WERI-Rb-1 (cell line): ENCODE data around the gene GAB1.

Source experiments
- DNase-seq: peaks from one replicate; pipeline ENCODE4 v3.0.0-alpha.2; 2020
- H3K27ac ChIP-seq: fragments of 250-450 bp; sonication (Bioruptor Pico); 2 replicates; pipeline ENCODE4 v1.5.1; 2020; ENCODE audit warnings: mild to moderate bottlenecking, moderate library complexity
- H3K27me3 ChIP-seq: fragments of 250-450 bp; sonication (Bioruptor Pico); 2 replicates; pipeline ENCODE4 v1.5.1; 2021; ENCODE audit warnings: mild to moderate bottlenecking, low read depth, moderate library complexity; ENCODE audit not compliant: insufficient read depth, severe bottlenecking
- H3K36me3 ChIP-seq: fragments of 250-450 bp; sonication (Bioruptor Pico); 2 replicates; pipeline ENCODE4 v1.5.1; 2020; ENCODE audit warnings: mild to moderate bottlenecking, moderate library complexity
- H3K4me3 ChIP-seq: 2 replicates; pipeline ENCODE4 v1.5.1; 2011; ENCODE audit warnings: low read depth, mild to moderate bottlenecking, control low read depth, low read length
- H3K9me3 ChIP-seq: fragments of 250-450 bp; sonication (Bioruptor Pico); 2 replicates; pipeline ENCODE4 v1.5.1; 2021; ENCODE audit warnings: mild to moderate bottlenecking, moderate library complexity; ENCODE audit not compliant: severe bottlenecking
- TF ChIP-seq, protein P1 (sequence below): IDR thresholded peaks from 2 replicates; pipeline ENCODE4 v1.5.1; 2011; ENCODE audit warnings: low read depth, mild to moderate bottlenecking, control low read depth, inconsistent platforms, low read length

GAB1 gene

GRCh38 chr4:143489106-143489505 is 152.4 kb downstream of the GAB1 start:
- Histone ChIP-seq H3K27me3 (no peaks in the 10 kb centered on the region), H3K4me3 (no peak overlapping the region), H3K27ac (no peak overlapping the region), H3K9me3 (no peaks in the 10 kb centered on the region), H3K36me3 (no peaks in the 10 kb centered on the region)
- DNase-seq, result no peak
- TF ChIP-seq, protein P1, sequence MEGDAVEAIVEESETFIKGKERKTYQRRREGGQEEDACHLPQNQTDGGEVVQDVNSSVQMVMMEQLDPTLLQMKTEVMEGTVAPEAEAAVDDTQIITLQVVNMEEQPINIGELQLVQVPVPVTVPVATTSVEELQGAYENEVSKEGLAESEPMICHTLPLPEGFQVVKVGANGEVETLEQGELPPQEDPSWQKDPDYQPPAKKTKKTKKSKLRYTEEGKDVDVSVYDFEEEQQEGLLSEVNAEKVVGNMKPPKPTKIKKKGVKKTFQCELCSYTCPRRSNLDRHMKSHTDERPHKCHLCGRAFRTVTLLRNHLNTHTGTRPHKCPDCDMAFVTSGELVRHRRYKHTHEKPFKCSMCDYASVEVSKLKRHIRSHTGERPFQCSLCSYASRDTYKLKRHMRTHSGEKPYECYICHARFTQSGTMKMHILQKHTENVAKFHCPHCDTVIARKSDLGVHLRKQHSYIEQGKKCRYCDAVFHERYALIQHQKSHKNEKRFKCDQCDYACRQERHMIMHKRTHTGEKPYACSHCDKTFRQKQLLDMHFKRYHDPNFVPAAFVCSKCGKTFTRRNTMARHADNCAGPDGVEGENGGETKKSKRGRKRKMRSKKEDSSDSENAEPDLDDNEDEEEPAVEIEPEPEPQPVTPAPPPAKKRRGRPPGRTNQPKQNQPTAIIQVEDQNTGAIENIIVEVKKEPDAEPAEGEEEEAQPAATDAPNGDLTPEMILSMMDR, result no peak

- Histone ChIP-seq H3K36me3 (no peaks in the 10 kb centered on the region), H3K27ac (no peak overlapping the region), H3K27me3 (no peaks in the 10 kb centered on the region), H3K4me3 (no peak overlapping the region), H3K9me3 (no peaks in the 10 kb centered on the region)
- DNase-seq, result no peak
- TF ChIP-seq, protein P1, result no peak
Observed at GRCh38 chr4:143498021-143498420, 161.3 kb downstream of the GAB1 start.

DNA sequence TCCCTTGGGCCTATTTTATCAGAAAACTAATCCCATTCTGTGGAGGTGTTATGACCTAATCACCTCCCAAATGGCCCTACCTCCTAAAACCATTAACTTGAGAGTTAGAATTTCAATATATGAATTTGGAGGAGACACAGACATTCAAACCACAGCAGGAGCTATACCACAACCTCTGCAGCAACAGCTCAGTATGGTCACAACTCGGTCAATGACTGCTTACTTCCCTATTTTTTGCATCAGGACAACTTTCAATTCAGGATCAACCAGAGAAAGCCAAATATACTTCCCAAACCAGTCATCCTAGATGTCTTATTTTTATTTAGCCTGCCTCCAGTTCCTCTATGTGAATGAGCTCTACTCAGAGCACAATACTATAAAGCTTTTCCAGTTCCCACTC is 165.6 kb downstream of the GAB1 start:
- Histone ChIP-seq H3K4me3 (no peak overlapping the region), H3K27me3 (no peaks in the 10 kb centered on the region), H3K27ac (no peak overlapping the region), H3K36me3 (no peaks in the 10 kb centered on the region), H3K9me3 (no peaks in the 10 kb centered on the region)
- DNase-seq, result no peak
- TF ChIP-seq, protein P1, result no peak

- TF ChIP-seq, protein P1, result no peak
- H3K27me3 ChIP-seq, result no peaks in the 10 kb centered on the region
- H3K9me3 ChIP-seq, result no peaks in the 10 kb centered on the region
- no peaks in the 10 kb centered on the region for H3K36me3 ChIP-seq
- H3K27ac ChIP-seq, result no peak overlapping the region
- no peak for DNase-seq
- H3K4me3 ChIP-seq, result no peak overlapping the region
Observed at GRCh38 chr4:143506031-143506430, 169.4 kb downstream of the GAB1 start.

DNA sequence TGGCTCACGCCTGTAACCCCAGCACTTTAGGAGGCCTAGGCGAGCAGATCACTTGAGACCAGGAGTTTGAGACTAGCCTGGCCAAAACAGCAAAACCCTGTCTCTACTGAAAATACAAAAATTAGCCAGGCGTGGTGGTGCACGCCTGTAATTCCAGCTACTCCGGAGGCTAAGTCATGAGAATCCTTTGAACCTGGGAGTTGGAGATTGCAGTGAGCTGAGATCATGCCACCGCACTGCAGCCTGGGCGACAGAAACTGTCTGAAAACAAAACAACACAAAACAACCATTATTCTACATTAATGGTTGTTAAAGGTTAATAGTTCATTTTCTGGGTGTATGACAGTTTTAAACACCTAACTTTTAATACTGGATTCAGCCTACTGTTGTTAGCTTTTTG is 175.2 kb downstream of the GAB1 start:
- Histone ChIP-seq H3K9me3 (no peaks in the 10 kb centered on the region), H3K36me3 (peaks cover 14% of the 10 kb centered on the region), H3K4me3 (no peak overlapping the region), H3K27me3 (no peaks in the 10 kb centered on the region), H3K27ac (no peak overlapping the region)
- TF ChIP-seq, protein P1, result no peak
- DNase-seq, result no peak

DNA sequence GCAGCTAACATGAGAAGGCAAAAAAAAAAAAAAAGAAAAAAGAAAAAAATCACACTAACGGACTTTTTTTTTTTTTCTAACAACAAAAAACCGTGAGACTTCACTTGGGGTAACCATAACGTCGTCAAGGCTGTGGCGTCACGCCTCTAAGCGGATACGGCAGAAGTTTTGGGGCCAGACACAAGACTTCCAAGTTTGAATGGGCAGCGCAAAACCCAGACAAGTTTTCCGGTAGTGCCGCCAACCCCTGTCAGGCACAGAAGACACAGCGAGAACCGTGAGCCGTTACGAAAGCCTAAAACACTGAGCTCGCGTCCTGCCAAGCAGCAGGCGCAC is 176.3 kb downstream of the GAB1 start:
- Histone ChIP-seq H3K27me3 (no peaks in the 10 kb centered on the region), H3K36me3 (peaks cover 25% of the 10 kb centered on the region), H3K4me3 (peak overlapping the region; percentile 76), H3K27ac (peak overlapping the region; percentile 93), H3K9me3 (no peaks in the 10 kb centered on the region)
- DNase-seq, result no peak
- TF ChIP-seq, protein P1, result no peak
